HepG2 (cell line): ENCODE results near the gene RAB3A.

ENCODE experiments used
- BRD4 ChIP-seq: sonication (generic); formaldehyde crosslinking; IDR thresholded peaks from 2 replicates; pipeline ENCODE4 v1.4.0; 2020; ENCODE audit warnings: missing genetic modification reagents
- E2F5 ChIP-seq: sonication (generic); formaldehyde crosslinking; conservative IDR thresholded peaks from 2 replicates; pipeline ENCODE4 v1.4.0; 2020; ENCODE audit warnings: missing genetic modification reagents
- GABPB1 ChIP-seq: IDR thresholded peaks from 2 replicates; pipeline ENCODE4 v1.6.1; 2016; ENCODE audit warnings: mild to moderate bottlenecking, missing genetic modification reagents, moderate library complexity, missing compliant biosample characterization
- RAD51 ChIP-seq: fragments of 450-650 bp; IDR thresholded peaks from 2 replicates; pipeline ENCODE4 v1.6.1; 2016; ENCODE audit warnings: borderline replicate concordance
- STAT6 ChIP-seq: sonication (generic); formaldehyde crosslinking; IDR thresholded peaks from 2 replicates; pipeline ENCODE4 v1.4.0; 2020; ENCODE audit warnings: missing genetic modification reagents, mild to moderate bottlenecking, borderline replicate concordance
- ZNF383 ChIP-seq: sonication (generic); formaldehyde crosslinking; IDR thresholded peaks from 2 replicates; pipeline ENCODE4 v1.4.0; 2020; ENCODE audit warnings: missing genetic modification reagents, mild to moderate bottlenecking, borderline replicate concordance
- ZNF501 ChIP-seq: sonication (generic); formaldehyde crosslinking; IDR thresholded peaks from 2 replicates; pipeline ENCODE4 v1.5.1; 2020; ENCODE audit warnings: mild to moderate bottlenecking, moderate library complexity, missing genetic modification reagents

- TF ChIP-seq RAD51, result no peak
- TF ChIP-seq BRD4 (CRISPR knock-in tag), result no peak
- TF ChIP-seq ZNF383 (CRISPR knock-in tag), result no peak
- TF ChIP-seq GABPB1 (CRISPR knock-in tag), result no peak
- no peak for TF ChIP-seq ZNF501 (CRISPR knock-in tag)
- TF ChIP-seq E2F5 (CRISPR knock-in tag), result no peak
- TF ChIP-seq STAT6 (CRISPR knock-in tag), result no peak
These were observed 44.0 kb downstream of the RAB3A start for GRCh38 chr19:18159810-18160209.
